ENCODE measurements around the gene FXYD5. TPM values are rescaled to one million over a fixed set of nuclear protein-coding genes. Genes with fewer than 3 reads are reported as not detected.
A peak's percentile ranks its signal among the peaks of the same experiment; 100 is the strongest.

FXYD5 gene
- total and polyA plus RNA-seq, 2 donors (not counting 1 experiment from before 2014, with no cell fraction given), result 19.8 to 100 TPM

GRCh38 chr19:35140962-35141836 is 13.3 kb upstream of the FXYD5 start:
- H2AFZ ChIP-seq (ENCODE audit: low read length), result peak overlapping the region; percentile 28
- H4K20me1 ChIP-seq (ENCODE audit: control insufficient read depth, extremely low read depth, insufficient read depth, low read length), result no peaks in the 10 kb centered on the region
- H3K9ac ChIP-seq (ENCODE audit: insufficient read depth, low read length), result peak overlapping the region; percentile 10
- peak overlapping the region; percentile 69 for H3K4me2 ChIP-seq (ENCODE audit: extremely low read depth, insufficient read depth, low read length)
- TF ChIP-seq EZH2 (IDR thresholded peaks at IDR 0.05; ENCODE audit: low read length, missing control alignments) (no peak), CTCF (conservative IDR thresholded peaks at IDR 0.05 in 1 of 2, IDR thresholded peaks at IDR 0.05 in 1 of 2; ENCODE audit: low read depth in 1 of 2, low read length in 2 of 2) (peak; percentile 29 to 42)
- DNase-seq (ENCODE audit: low read depth in 2 of 2), result peak; percentile 77 to 85
- no peak overlapping the region for H3K27ac ChIP-seq (ENCODE audit: insufficient read depth, low read length)
- H3K4me3 ChIP-seq (replicated peaks in 1 of 4; ENCODE audit: control extremely low read depth in 1 of 4, insufficient read depth in 1 of 4, low read depth in 3 of 4, low read length in 4 of 4), result peak overlapping the region in 1 of 4 experiments; percentile 32
- H3K9me3 ChIP-seq (ENCODE audit: control insufficient read depth, insufficient read depth, low read depth, low read length), result no peaks in the 10 kb centered on the region
- peaks cover 28% of the 10 kb centered on the region for H3K4me1 ChIP-seq (ENCODE audit: control insufficient read depth, extremely low read depth, insufficient read depth, low read length)
- peaks cover 2% of the 10 kb centered on the region for H3K27me3 ChIP-seq (ENCODE audit: control insufficient read depth, insufficient read depth, low read length)
- no peaks in the 10 kb centered on the region for H3K36me3 ChIP-seq (ENCODE audit: control insufficient read depth, insufficient read depth, low read length)
- H3K79me2 ChIP-seq (ENCODE audit: control insufficient read depth, insufficient read depth, low read length), result no peaks in the 10 kb centered on the region

- no peaks in the 10 kb centered on the region for H3K9me3 ChIP-seq (ENCODE audit: control insufficient read depth, insufficient read depth, low read depth, low read length)
- TF ChIP-seq EZH2 (IDR thresholded peaks at IDR 0.05; ENCODE audit: low read length, missing control alignments) (no peak), CTCF (conservative IDR thresholded peaks at IDR 0.05 in 1 of 2, IDR thresholded peaks at IDR 0.05 in 1 of 2; ENCODE audit: low read depth in 1 of 2, low read length in 2 of 2) (no peak)
- no peaks in the 10 kb centered on the region for H3K79me2 ChIP-seq (ENCODE audit: control insufficient read depth, insufficient read depth, low read length)
- no peak overlapping the region for H3K27ac ChIP-seq (ENCODE audit: insufficient read depth, low read length)
- no peaks in the 10 kb centered on the region for H3K27me3 ChIP-seq (ENCODE audit: control insufficient read depth, insufficient read depth, low read length)
- no peaks in the 10 kb centered on the region for H4K20me1 ChIP-seq (ENCODE audit: control insufficient read depth, extremely low read depth, insufficient read depth, low read length)
- H3K9ac ChIP-seq (ENCODE audit: insufficient read depth, low read length), result no peak overlapping the region
- no peak overlapping the region for H3K4me3 ChIP-seq (replicated peaks in 1 of 4; ENCODE audit: control extremely low read depth in 1 of 4, insufficient read depth in 1 of 4, low read depth in 3 of 4, low read length in 4 of 4)
- H3K36me3 ChIP-seq (ENCODE audit: control insufficient read depth, insufficient read depth, low read length), result no peaks in the 10 kb centered on the region
- peaks cover 28% of the 10 kb centered on the region for H3K4me1 ChIP-seq (ENCODE audit: control insufficient read depth, extremely low read depth, insufficient read depth, low read length)
- H3K4me2 ChIP-seq (ENCODE audit: extremely low read depth, insufficient read depth, low read length), result no peak overlapping the region
- peak in 1 of 2 donors; percentile 22 for DNase-seq (ENCODE audit: low read depth in 2 of 2)
- no peak overlapping the region for H2AFZ ChIP-seq (ENCODE audit: low read length)
Observed at GRCh38 chr19:35141837-35142605, 12.5 kb upstream of the FXYD5 start.

DNA sequence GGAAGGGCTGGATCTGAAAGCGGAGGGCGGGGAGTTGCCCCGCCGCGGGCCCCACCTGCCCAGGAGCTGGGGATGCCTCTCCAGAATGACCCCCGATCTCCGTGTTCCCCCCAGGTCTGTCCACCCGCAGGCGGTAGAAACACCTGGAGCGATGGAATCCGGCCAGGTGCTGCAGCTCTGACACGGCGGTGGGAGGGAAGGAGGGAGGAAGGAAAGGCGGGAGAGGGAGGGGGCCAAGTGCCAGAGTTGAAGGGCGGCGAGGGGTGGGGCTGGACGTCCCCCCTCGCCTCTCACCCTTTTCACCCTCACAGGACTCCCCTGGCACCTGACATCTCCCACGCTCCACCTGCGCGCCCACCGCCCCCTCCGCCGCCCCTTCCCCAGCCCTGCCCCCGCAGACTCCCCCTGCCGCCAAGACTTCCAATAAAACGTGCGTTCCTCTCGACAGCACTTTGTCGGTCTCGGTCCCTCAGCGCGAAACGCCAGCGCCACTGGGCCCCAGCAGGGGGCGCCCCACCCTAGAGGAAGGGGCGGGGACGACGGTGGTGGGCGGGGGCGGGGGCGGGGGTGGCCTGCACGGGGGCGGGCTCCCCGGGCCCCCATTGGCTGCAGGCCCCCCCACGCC is 11.8 kb upstream of the FXYD5 start:
- H3K4me3 ChIP-seq (replicated peaks in 1 of 4; ENCODE audit: control extremely low read depth in 1 of 4, insufficient read depth in 1 of 4, low read depth in 3 of 4, low read length in 4 of 4), result no peak overlapping the region
- H2AFZ ChIP-seq (ENCODE audit: low read length), result no peak overlapping the region
- no peaks in the 10 kb centered on the region for H3K9me3 ChIP-seq (ENCODE audit: control insufficient read depth, insufficient read depth, low read depth, low read length)
- no peaks in the 10 kb centered on the region for H3K27me3 ChIP-seq (ENCODE audit: control insufficient read depth, insufficient read depth, low read length)
- peaks cover 28% of the 10 kb centered on the region for H3K4me1 ChIP-seq (ENCODE audit: control insufficient read depth, extremely low read depth, insufficient read depth, low read length)
- peak in 1 of 2 donors; percentile 29 for DNase-seq (ENCODE audit: low read depth in 2 of 2)
- H3K79me2 ChIP-seq (ENCODE audit: control insufficient read depth, insufficient read depth, low read length), result no peaks in the 10 kb centered on the region
- H3K27ac ChIP-seq (ENCODE audit: insufficient read depth, low read length), result no peak overlapping the region
- H3K36me3 ChIP-seq (ENCODE audit: control insufficient read depth, insufficient read depth, low read length), result no peaks in the 10 kb centered on the region
- TF ChIP-seq EZH2 (IDR thresholded peaks at IDR 0.05; ENCODE audit: low read length, missing control alignments) (no peak), CTCF (conservative IDR thresholded peaks at IDR 0.05 in 1 of 2, IDR thresholded peaks at IDR 0.05 in 1 of 2; ENCODE audit: low read depth in 1 of 2, low read length in 2 of 2) (peak; percentile 31 to 47)
- H4K20me1 ChIP-seq (ENCODE audit: control insufficient read depth, extremely low read depth, insufficient read depth, low read length), result no peaks in the 10 kb centered on the region
- H3K9ac ChIP-seq (ENCODE audit: insufficient read depth, low read length), result no peak overlapping the region
- no peak overlapping the region for H3K4me2 ChIP-seq (ENCODE audit: extremely low read depth, insufficient read depth, low read length)

Data from fibroblast of lung (primary cell).